ENCODE results near the gene TJAP1. TPM values are rescaled to one million over a fixed set of nuclear protein-coding genes. Genes with fewer than 3 reads are reported as not detected.
"Not testable (repeated sequence)": the region's sequence is repeated elsewhere in the genome, so short reads cannot be mapped to it uniquely, and the experiment has no call there.

Gene TJAP1
- total RNA-seq, 1 donor from 2014 or later = 36.2 TPM

- intact Hi-C loops (cut with micrococcal nuclease) = no loop called here
Measured at GRCh38 chr6:43481075-43481474, 3.7 kb downstream of the TJAP1 start.

- intact Hi-C loops (cut with micrococcal nuclease) = no loop called here
Measured at GRCh38 chr6:43481591-43482236, 4.3 kb downstream of the TJAP1 start.

GRCh38 chr6:43488667-43489276 is 11.4 kb downstream of the TJAP1 start:
- intact Hi-C loops (cut with micrococcal nuclease) = no loop called here

GRCh38 chr6:43489277-43490072 is 12.1 kb downstream of the TJAP1 start:
- intact Hi-C loops (cut with micrococcal nuclease) = no loop called here

- intact Hi-C loops (cut with micrococcal nuclease) = no loop called here
Measured at GRCh38 chr6:43490523-43490939, 13.2 kb downstream of the TJAP1 start.

GRCh38 chr6:43491750-43492661 is 14.6 kb downstream of the TJAP1 start:
- intact Hi-C loops (cut with micrococcal nuclease) = no loop called here

- intact Hi-C loops (cut with micrococcal nuclease) = no loop called here
Measured at GRCh38 chr6:43492673-43493072, 15.3 kb downstream of the TJAP1 start.

GRCh38 chr6:43493230-43493629 is 15.9 kb downstream of the TJAP1 start:
- intact Hi-C loops (cut with micrococcal nuclease) = no loop called here

- intact Hi-C loops (cut with micrococcal nuclease) = no loop called here
Measured at GRCh38 chr6:43493833-43494232, 16.5 kb downstream of the TJAP1 start.

GRCh38 chr6:43494321-43494720 is 17.0 kb downstream of the TJAP1 start:
- intact Hi-C loops (cut with micrococcal nuclease) = no loop called here

- intact Hi-C loops (cut with micrococcal nuclease) = no loop called here
Measured at GRCh38 chr6:43494766-43495165, 17.4 kb downstream of the TJAP1 start.

GRCh38 chr6:43495409-43495941 is 18.1 kb downstream of the TJAP1 start:
- intact Hi-C loops (cut with micrococcal nuclease) = no loop called here

GRCh38 chr6:43496370-43497128 is 19.2 kb downstream of the TJAP1 start:
- intact Hi-C loops (cut with micrococcal nuclease) = no loop called here

- intact Hi-C loops (cut with micrococcal nuclease) = no loop called here
Measured at GRCh38 chr6:43497129-43497396, 19.7 kb downstream of the TJAP1 start.

- intact Hi-C loops (cut with micrococcal nuclease) = no loop called here
Measured at GRCh38 chr6:43497689-43498088, 20.3 kb downstream of the TJAP1 start.

GRCh38 chr6:43498291-43498690 is 20.9 kb downstream of the TJAP1 start:
- intact Hi-C loops (cut with micrococcal nuclease) = not testable (repeated sequence)

GRCh38 chr6:43499028-43499815 is 21.9 kb downstream of the TJAP1 start:
- intact Hi-C loops (cut with micrococcal nuclease) = no loop called here

- intact Hi-C loops (cut with micrococcal nuclease) = no loop called here
Measured at GRCh38 chr6:43500921-43501320, 23.6 kb downstream of the TJAP1 start.

- intact Hi-C loops (cut with micrococcal nuclease) = no loop called here
Measured at GRCh38 chr6:43502666-43503065, 25.3 kb downstream of the TJAP1 start.

- intact Hi-C loops (cut with micrococcal nuclease) = no loop called here
Measured at GRCh38 chr6:43503443-43503842, 26.1 kb downstream of the TJAP1 start.

All from T-helper 2 cell treated with Interferon-gamma antibody and Interleukin-4, amounts not matched to agents 100 ng/mL and 5 ng/mL, for 36 hours (primary cell).